IMR-90 (cell line): ENCODE results near the gene SYNPO.

Experiments
- BHLHE40 ChIP-seq: fragments of 150-350 bp; IDR thresholded peaks from 2 replicates; pipeline ENCODE4 v1.6.1; 2016; ENCODE audit warnings: mild to moderate bottlenecking, low read depth, low read length
- CTCF ChIP-seq: conservative IDR thresholded peaks from 2 replicates; pipeline ENCODE4 v1.5.1; 2012; ENCODE audit warnings: mild to moderate bottlenecking, low read depth, low read length, improper control_type of control experiment
- ELK1 ChIP-seq: fragments of 150-350 bp; IDR thresholded peaks from 2 replicates; pipeline ENCODE4 v1.6.1; 2016; ENCODE audit warnings: low read depth, mild to moderate bottlenecking, low read length, moderate library complexity, borderline replicate concordance
- MAFK ChIP-seq: IDR thresholded peaks from 2 replicates; pipeline ENCODE4 v1.6.1; 2012; ENCODE audit warnings: low read depth, low read length, improper control_type of control experiment
- MXI1 ChIP-seq: IDR thresholded peaks from 2 replicates; pipeline ENCODE4 v1.6.1; 2012; ENCODE audit warnings: low read depth, mild to moderate bottlenecking, low read length, moderate library complexity, borderline replicate concordance
- POLR2A ChIP-seq: IDR thresholded peaks from 2 replicates; pipeline ENCODE4 v1.6.1; 2012; ENCODE audit warnings: mild to moderate bottlenecking, low read depth, low read length
- RCOR1 ChIP-seq: IDR thresholded peaks from 2 replicates; pipeline ENCODE4 v1.6.1; 2012; ENCODE audit warnings: mild to moderate bottlenecking, low read length, improper control_type of control experiment; ENCODE audit not compliant: insufficient replicate concordance
- RFX5 ChIP-seq: IDR thresholded peaks from 2 replicates; pipeline ENCODE4 v1.8.0; 2012; ENCODE audit warnings: low read depth, mild to moderate bottlenecking, low read length, moderate library complexity
- USF2 ChIP-seq: fragments of 150-350 bp; IDR thresholded peaks from 2 replicates; pipeline ENCODE4 v1.6.1; 2017; ENCODE audit warnings: mild to moderate bottlenecking, antibody characterized with exemption, low read length, low read depth

DNA sequence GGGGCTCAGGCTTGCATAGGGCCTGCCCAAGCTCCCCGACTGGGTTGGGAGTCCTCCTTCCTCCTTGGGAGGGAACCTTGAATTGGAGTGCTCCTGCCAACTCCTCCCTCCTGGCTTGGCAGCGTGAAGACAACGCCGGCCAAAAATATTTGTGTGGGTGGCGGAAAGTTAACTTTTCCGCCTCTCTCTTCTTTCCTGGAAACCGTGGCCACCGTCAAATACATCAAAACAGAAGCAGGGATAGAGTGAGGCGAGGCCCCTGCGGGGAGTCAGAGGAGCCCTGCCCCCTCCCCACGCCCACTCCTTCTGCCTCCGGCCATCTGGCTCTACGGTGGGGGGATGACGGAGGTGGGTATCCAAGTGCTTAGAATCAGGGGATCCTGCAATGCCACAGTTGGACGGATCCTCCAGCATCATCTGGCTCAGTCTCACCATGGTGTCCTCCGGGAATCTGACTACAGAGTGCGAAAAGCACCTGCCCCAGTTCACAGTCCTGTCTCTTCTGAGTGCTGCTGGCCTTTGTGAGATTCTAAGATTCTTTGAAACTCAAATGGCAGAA lies 25.2 kb upstream of the SYNPO start:
- TF ChIP-seq POLR2A (no peak), BHLHE40 (no peak), CTCF (no peak), RCOR1 (no peak), MAFK (no peak), RFX5 (no peak), ELK1 (no peak), USF2 (no peak), MXI1 (no peak)
